ENCODE data around the gene GCLC.

DNA sequence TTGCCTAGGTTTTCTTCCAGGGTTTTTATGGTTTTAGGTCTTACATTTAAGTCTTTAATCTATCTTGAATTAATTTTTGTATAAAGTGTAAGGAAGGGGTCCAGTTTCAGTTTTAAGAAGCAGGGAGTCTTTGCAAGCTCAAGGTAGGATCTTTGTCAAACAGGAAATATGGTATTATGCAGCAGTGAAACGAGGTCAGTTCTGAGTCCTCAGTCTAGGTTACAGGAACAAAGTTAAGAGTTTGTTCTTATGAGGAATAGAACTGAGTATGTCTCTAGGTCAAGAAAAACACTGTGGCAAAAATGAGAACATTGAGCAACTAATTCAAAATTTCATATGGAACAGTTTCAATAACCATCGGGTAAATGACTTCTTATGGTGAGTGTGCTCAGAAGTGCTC, 63.6 kb downstream of the GCLC start:
- TF ChIP-seq POLR2AphosphoS5 (IDR thresholded peaks at IDR 0.05; ENCODE audit: low read depth, low read length): no peak
- TF ChIP-seq POLR2A (IDR thresholded peaks at IDR 0.05; ENCODE audit: low read depth, low read length): no peak

Data from GM12891 (cell line).